Hematopoietic multipotent progenitor cell treated with erythropoietin and hydrocortisone succinate and interleukin-3 and kit ligand, for 15 days (in vitro differentiated cells): ENCODE results near the gene PDE5A.
"Not testable (repeated sequence)": the region's sequence is repeated elsewhere in the genome, so short reads cannot be mapped to it uniquely, and the experiment has no call there.

Experiments used
- DNase-seq: peaks from one replicate; pipeline ENCODE4 v3.0.0-alpha.2; 2015; ENCODE audit warnings: low spot score

Gene PDE5A

DNA sequence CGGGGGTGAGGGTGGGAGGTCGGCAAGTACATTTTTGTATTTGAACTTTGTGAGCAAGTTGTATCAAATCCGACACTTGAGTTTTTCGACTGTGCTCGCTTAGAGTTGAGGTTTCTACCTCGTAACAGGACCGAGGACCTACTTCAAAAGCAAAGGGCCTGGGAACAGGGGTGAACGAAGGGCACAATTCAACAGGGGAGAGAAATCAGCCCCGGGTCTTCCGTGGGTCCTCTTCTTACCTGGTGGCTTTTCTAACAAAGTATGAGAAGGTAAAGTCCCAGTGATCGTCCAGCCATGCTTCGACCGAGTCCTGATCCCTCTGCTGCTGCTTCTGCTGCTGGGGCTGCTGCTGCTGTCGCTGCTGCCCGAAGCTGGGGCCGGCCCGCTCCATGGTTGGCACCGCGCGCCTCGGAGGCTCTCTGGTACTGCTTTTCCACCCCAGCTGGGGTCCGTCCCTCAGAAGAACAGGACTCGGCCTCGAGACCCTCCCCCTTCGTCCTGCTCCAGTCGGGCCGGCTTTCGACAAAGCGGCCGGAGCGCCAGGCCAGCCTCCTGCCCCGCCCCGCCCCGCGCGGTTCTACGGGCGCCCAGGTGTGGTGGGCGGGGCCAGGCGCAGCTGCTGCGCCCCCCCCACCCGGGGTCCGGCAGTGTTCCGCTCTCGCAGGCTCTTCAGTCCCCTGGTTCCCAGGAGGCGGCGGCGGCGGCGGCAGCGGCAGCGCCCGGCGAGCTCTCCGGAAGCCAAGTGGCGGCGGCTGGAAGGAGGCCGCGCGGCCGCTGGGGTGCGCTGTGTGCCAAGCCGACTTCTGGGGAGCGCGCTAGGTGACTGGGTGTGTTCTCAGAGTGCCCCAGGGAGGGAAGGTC lies at the start of gene PDE5A:
Gene PDE5A (minus strand): TSS at position 524 of the 861 bp plus-strand sequence. CDS start 133 bp downstream, at position 391.
- peak; percentile 17 for DNase-seq

DNA sequence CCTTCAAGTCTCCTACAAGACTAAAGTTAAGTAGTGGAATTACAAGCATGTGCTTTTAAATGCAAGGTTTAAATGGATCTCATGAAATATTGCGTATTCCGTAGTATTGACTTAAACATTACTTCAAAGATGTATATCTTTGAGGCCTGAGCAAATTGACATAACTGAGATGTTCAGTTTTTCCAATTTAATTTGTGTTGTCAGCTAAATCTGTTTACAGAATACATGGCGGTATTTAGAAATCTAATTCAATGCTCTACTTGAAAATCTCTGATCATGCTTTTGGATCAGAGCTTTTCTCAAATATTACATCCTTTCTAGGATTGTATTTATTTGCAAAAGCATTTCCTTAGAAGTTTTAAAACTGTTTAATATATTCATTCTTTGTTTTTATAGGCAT lies 47.5 kb upstream of the PDE5A start:
- DNase-seq: no peak

DNA sequence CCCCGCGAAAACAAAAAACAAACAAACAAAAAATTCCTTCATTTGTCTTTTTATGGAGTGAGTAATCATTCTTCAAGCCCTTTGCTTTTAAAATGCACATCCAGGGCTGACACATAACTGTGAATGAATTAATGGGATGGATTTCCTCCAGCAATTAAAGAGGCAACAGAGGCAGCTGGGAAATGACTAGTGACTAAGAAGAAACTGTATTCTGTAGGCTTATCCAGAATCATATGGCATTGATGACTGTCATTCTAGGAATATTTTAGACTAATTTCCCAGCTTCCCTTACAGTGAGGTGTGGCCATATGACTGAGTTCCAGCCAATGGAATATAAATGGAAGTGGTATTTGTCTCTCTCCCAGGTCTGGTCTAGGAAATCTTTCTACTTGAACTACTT lies 46.8 kb upstream of the PDE5A start:
- no peak for DNase-seq

DNA sequence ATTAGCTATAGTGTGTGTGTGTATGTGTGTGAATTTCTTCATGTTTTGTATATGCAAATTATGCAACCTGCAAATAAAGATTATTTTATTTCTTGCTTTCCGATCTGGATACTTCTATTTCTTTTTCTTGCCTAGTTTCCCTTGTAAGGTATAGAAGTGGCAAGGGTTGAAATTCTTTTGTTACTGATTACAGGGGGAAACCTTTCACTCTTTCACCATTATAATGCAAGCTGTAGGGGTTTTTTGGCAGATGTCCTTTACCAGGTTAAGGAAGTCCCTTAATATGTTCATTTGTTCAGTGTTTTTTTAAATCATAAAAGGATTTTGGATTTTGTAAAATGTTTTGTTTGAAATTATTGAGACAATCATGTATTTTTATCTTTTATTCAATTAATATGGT lies 44.3 kb upstream of the PDE5A start:
- no peak for DNase-seq

DNA sequence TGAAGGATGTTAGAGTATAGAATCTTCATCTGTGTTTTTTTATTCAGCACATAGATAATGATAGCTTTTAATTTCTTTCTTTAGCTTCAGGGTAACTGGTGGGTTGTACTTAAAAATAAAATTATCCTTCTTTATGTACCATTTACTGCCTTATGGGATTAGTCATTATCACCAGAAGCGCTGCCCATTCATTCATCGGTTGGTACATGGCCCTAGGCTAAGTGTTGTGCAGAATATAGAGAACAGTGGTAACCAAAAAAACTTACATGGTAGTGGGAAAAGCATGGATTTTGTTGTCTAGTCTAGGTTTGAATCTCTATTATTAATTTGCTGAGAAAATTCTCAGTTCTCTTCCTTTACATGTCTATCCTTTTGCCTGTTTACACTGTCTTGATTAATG lies 43.5 kb upstream of the PDE5A start:
- no peak for DNase-seq

DNA sequence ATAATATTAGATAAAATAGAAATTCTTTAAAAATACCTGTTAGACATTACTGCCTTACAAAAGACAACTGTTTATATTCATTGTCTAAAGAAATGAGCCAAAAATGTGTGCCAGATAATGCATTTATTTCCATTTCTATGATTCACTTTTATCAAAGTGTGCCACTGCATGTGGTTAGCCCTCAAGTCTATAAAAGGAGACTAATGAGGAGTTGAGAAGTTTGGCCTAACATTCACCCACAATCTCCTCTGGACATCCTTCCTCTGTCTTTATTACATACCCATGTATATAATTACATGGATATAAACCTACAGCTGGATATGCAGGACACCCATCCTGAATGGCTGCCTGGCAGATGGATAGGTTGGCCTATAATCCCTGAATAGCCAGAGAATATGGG lies 42.6 kb upstream of the PDE5A start:
- DNase-seq: no peak

DNA sequence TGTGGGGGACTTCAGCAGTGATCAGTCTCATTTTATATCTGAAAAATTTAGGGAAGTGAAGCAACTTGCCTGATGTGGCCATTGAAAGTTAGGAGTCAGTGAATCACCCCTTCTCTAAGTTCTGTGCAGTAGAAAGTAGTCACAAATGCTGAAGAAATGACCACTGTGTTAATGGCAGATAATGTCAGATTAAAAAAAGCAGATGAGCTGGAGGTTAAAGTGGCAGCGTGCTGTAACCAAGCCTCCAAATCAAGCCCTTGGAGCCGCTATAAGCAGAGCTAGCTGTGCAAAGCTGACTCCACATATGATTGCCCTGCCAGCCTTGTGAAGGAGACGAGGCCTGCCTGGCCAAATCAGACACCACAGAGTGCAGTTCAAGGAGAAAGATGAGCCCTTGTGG lies 39.2 kb upstream of the PDE5A start:
- no peak for DNase-seq

DNA sequence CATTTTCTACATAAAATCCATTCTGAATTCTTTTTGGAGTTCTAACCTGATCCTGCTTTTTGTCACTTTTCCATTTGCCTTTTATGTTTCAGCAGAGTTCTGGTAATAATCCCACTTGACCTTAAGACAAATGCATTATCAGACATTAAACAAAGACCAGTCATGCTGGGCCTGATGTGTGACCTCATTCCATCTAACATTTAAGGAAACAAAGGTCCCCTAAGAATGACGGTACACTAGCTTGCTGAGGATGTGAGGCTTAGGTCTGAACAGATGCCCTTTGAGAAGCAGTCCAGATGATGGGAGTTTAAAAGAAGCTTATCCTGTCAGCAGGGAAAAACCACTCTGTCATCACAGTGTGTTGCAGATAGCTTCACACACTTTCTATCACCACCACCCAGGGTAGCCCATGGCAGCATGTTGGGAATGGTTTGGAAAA lies 38.1 kb upstream of the PDE5A start:
- DNase-seq: no peak

DNA sequence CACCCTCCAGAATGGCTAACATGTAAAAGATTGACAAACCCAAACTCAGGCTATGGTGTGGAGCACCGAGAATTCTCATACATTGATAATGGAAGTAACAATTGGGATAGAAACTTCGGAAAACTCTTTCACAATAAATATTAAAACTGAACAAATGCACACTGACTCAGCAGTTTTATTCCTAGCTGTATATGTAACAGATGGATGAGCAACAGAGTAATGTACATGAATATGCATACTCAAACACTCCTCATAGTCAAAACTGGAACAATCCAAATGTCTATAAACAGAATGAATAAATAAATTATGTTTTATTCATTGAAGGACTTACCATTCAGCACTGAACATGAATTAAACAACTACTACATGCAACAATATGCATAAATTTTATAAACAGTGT lies 37.1 kb upstream of the PDE5A start:
- no peak for DNase-seq

DNA sequence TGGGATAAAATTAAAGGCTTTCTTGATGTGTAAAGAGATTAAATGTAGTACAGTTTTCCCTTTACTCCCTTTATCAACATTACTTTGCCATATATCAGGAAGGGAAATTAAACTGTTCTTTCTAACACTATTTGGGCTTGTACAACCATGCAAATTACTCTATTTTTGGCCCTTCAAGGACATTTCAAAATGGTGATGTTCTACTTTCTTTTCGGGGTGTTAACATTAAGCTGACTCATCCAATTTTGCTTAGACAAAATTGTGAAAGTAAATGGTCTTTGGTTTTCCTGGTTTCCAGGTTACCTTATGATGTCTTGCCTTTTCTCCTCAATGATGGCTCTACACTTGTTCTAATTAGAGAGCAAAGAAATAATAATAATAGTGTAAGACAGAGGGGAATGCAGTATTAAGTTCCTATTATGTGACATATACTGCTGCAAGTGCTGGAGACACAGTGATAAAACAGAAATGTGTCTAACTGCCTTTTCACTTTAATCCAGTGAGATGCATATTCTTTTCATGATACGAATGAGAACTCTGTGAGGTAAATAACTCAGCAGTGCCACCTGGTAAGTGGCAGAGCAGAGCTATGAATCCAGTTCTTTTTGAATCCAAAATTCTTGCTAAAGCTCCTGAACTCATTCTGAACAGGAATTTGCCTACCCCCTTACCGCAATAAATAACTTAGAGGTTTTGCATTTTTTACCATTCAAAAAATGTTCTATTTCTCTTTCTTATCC lies 35.7 kb upstream of the PDE5A start:
- no peak for DNase-seq

DNA sequence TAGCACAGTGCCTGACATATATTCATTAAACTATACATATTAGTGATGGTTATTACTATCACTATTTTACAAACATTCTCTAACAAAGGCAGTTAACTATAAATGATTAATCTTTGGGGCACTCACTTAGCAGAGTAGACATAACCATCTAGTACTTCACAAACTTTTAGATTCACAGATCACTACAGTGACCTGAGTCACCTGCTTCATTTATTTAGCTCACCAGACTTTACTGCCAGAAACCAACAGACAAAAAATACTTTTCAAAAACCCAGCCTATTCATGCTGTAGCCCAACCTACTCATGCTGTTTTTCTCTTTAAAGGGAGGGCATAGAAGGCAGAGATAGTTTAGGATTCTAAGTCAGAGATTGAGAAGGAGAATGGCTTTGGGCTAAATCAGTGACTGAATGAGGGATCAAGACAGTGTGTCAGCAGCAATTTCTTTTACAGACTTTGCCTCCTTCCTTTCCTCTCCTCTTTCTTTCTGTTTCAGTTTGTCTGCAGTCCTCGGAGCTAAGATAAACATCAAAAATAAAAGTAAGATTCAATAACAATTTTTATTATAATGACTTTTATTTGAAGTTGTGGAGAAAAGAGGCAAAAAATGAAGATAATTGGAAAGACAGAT lies 34.7 kb upstream of the PDE5A start:
- no peak for DNase-seq

DNA sequence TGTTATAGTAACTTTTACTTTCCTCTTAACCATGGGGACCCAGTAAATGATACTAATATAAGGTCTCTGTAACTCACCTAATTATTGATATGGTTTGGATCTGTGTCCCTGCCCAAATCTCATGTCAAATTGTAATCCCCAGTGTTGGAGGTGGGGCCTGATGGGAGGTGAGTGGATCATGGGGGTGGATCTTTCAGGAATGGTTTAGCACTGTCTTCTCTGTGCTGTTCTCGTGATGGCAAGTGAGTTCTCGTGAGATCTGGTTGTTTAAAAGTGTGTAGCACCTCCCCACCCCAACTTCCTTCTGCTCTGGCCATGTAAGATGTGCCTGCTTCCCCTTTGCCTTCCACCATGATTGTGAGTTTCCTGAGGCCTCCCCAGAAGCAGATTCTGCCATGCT lies 34.0 kb upstream of the PDE5A start:
- DNase-seq: not testable (repeated sequence)

DNA sequence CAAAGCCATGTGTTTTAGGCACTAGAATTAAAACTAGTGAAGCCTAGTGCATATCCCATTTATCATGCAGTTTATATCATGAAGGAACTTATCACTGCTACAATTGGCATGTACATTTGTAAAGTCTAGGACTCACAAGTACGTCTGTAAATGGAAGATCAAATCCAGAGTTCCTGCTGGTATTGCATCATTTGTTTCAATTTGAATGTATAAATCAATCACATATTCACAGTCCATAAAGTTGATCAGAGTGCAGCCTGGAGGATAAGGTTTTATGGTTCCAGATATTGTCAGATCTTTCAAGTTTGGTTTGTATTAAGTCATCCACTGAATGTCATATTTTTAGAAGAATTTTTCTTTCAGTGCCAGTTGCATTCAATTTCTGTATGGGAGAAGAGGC lies 32.6 kb upstream of the PDE5A start:
- no peak for DNase-seq

DNA sequence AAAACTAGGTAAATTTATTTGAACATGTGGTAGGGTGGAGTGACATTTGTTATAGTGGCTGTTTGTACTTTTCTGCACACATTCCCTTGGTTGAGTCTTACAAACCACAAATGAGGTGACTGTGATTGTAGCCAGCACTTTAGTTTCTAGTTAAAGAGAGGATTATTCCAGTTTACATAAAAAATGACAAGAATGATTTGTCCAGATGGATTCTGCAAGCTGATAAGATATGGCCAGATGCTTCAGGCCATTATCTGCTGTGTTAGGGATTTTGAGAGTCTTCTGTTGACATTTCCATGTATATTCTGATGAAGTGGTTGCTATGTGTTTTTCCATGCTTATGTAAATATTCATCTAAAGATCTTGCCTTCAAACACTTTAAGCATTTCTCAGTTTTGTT lies 31.0 kb upstream of the PDE5A start:
- no peak for DNase-seq

DNA sequence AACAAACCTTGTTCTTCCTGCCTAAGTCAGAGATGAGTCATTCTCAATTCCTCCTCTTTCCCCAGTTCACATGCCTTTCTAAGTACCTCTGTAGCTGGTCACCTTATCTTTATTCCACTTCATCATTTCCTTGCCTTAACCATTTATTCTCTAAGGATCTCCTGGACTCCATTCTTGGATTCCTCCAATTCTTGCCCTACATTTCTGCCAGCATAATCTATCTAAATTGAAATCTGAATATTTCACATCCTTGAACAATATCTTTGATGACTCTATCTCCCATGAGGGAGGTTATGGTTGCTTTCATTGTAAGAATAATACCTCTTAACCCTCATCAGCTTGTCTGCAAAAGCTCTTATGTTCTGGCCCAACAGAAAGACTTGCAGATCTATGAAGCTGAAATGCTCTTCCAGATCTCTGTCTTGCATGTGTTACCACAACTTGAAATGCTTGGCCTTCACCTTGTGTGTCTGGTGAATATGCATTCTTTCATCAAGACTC lies 28.6 kb upstream of the PDE5A start:
- no peak for DNase-seq

DNA sequence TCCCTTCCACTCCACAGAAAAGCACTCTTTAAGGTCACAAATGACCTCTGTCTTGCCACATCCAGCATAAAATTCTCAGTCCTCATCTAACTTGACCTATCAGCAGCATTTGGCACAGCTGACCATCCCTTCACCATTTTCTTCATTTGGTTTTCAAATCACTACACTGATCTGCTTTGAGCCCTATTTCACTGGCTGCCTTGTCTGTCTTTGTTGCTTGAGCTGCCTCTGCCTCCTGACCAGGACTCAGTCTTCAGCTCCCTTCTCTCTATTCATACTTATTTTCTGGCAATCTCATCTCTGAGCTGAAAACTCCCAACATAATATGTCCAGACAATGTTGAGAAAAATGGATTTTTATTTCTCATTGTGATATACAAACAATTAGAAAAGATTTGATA lies 27.7 kb upstream of the PDE5A start:
- no peak for DNase-seq

DNA sequence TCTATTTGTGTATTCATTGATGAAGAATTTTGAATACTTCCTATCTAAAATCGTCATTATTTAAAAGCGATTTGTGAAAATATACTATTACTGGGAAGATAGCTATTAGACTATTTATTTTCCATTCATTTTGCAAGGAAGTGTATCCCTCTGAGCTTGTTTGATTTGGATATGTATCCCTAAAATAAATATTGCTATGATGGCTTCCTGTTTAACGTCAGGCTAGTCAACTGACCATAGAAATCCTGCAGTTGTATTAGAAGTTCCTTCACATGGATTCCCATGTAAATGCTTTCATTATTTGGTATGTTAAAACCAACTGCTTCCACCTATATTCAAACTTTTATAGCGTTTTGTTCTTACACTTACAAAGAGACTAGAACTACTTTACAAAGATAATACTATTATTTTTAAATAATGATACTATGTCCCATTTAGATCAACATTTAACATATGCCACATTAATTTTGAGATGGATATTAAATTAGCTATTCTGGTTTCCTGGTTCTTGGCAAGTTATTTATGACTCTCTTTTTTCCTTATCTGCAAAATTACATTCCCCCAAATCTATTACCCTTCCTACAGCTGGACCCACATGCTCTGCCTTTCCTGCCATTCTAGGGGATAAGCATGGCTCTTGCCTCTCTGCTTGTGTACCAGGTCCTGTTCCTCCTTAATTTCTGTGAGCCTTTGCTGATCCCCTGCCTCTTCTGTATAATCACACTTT lies 26.7 kb upstream of the PDE5A start:
- DNase-seq: no peak

DNA sequence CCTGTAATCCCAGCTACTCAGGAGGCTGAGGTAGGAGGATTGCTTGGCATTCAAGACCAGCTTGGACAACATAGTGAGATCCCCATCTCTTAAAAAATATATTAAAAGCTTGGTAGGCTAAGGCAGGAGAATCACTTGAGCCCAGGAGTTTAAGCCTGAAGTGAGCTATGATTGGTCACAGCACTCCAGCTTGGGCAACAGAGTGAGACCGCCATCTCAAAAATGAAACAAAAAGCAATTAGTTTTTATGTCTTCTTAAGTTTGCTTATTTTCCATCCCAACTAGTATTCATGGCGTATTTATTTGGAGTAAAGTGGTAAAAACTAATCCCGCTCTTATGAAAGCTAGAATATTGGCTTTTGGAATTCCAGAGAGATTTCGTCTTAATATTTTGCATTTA lies 25.4 kb upstream of the PDE5A start:
- no peak for DNase-seq

DNA sequence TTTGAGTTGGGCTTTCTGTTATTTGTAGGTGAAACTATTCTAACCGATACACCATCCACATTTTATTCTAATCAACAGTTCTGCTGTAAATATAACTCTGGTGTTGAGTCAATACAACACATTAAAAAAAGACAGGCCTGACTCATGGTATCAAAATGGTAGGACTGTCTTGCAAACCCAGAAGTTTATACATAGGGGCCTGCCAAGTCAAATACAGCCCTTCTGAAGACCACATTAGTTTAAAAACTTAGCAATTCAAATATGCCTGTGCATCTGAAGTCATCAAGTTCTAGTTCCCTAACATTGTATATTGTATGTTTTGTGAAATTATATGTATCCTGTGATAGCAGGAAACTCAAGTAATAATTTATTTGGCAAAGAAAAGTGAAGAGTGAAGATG lies 24.4 kb upstream of the PDE5A start:
- DNase-seq: no peak

DNA sequence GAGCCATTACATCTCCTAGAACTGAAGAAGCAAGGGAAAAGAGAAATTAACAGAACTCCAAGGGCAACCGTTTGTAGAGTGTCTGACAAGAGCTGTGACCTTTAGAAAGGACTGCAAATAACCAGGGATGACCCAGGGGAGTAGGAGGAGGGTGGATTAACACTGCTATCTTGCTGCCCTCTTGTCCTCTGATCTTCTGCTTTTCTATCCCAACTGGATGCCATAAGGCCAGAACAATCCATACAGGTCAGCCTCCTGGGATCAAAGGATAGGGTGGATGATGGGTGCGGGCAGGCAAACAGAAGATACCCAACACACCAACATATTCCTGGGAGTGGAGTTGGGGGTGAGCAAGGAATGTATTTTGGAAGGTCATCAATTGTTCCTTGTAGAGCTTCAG lies 19.8 kb upstream of the PDE5A start:
- DNase-seq: no peak

DNA sequence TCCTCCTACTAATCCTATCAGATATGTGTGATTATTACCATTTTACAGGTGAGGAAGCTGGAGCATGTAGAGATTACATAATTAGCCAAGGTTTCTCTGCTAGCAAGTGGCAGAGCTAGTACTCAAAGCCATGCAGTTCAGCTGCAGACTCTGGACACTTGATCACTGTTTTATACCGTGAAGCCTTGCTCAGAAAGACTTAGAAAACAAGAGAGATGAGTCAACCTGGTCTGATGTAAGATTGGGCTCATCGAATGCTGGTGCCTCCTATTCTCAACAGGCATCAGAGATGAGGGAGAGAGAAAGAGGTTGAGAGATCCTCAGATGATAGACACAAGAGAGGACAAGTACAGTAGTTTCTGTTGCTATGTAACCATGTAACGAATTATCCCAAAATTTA lies 19.0 kb upstream of the PDE5A start:
- DNase-seq: no peak
